HCT116 (cell line): ENCODE measurements around the gene MTUS2.

ENCODE experiments used
- CEBPB ChIP-seq: IDR thresholded peaks from 2 replicates; pipeline ENCODE4 v1.6.1; 2012; ENCODE audit warnings: low read depth
- EGR1 ChIP-seq: IDR thresholded peaks from 2 replicates; pipeline ENCODE4 v1.6.1; 2012; ENCODE audit warnings: low read depth
- ELF1 ChIP-seq: IDR thresholded peaks from 2 replicates; pipeline ENCODE4 v1.6.1; 2012; ENCODE audit warnings: low read depth, borderline replicate concordance
- EZH2 ChIP-seq: fragments of 200-600 bp; sonication (generic); IDR thresholded peaks from 2 replicates; pipeline ENCODE4 v1.6.1; 2017; ENCODE audit warnings: antibody characterized with exemption, mixed run types
- EZH2phosphoT487 ChIP-seq: fragments of 200-600 bp; IDR thresholded peaks from 2 replicates; pipeline ENCODE4 v1.6.1; 2018; ENCODE audit warnings: antibody characterized with exemption, borderline replicate concordance
- FOSL1 ChIP-seq: IDR thresholded peaks from 2 replicates; pipeline ENCODE4 v1.6.1; 2012; ENCODE audit warnings: low read depth
- POLR2A ChIP-seq: IDR thresholded peaks from 2 replicates; pipeline ENCODE4 v1.7.0; 2011; ENCODE audit warnings: borderline replicate concordance; ENCODE audit not compliant: insufficient read depth, insufficient read length; ENCODE audit errors: extremely low read depth
- RAD21 ChIP-seq: IDR thresholded peaks from 2 replicates; pipeline ENCODE4 v1.6.1; 2012; ENCODE audit warnings: low read depth, mild to moderate bottlenecking
- SIN3A ChIP-seq: IDR thresholded peaks from 2 replicates; pipeline ENCODE4 v1.6.1; 2012; ENCODE audit warnings: low read depth
- TF ChIP-seq, protein P1 (sequence below), 3 experiments: fragments of 200-600 bp in 1 of 3; sonication (generic) in 1 of 3; IDR thresholded peaks in 2 of 3; conservative IDR thresholded peaks in 1 of 3; 2 replicates each; pipeline ENCODE4 v1.5.1; 2012 to 2017; ENCODE audit warnings: low read depth in 2 of 3, low read length in 2 of 3, antibody characterized with exemption in 1 of 3, borderline replicate concordance in 1 of 3, control low read depth in 1 of 3, mild to moderate bottlenecking in 1 of 3, mixed read lengths in 1 of 3, mixed run types in 1 of 3, moderate library complexity in 1 of 3; ENCODE audit not compliant: insufficient read depth in 1 of 3
- TF ChIP-seq, protein P2 (sequence below): IDR thresholded peaks from 2 replicates; pipeline ENCODE4 v1.6.1; 2012; ENCODE audit warnings: low read depth
- TF ChIP-seq, protein P3 (sequence below): IDR thresholded peaks from 2 replicates; pipeline ENCODE4 v1.6.1; 2012

DNA sequence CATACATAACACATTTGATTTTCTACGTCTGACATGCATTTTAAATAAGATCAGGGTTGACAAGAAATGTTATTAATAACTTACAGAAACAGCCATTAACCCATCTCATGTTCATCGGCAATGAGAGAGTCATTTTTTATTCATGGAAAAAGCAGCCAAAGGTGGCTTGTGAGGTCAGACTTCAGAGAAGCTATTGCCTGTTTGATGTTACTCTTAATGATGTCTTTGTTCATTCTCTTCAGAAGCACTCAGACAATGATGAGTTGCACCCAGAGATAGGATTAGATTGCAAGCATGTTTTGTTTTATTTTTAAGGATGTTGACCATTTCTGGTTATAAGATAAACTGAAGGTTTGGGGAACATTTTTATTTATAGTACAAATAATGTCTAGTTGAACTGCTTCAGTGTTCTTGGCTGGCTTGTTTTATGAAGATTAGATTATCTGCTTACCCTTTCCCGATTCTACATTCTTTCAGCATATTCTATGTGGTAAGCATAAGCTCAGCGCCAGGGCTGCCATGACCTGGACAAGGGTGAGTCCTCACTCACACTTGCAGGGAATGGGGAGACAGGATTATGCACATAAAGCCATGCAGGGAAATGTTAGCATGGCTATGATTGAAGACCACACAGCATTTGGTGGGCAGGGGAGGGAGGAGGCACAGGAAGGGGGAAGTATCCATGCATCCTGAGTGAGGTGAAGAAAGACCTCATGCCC, 288.1 kb downstream of the MTUS2 start:
- TF ChIP-seq, protein P1, sequence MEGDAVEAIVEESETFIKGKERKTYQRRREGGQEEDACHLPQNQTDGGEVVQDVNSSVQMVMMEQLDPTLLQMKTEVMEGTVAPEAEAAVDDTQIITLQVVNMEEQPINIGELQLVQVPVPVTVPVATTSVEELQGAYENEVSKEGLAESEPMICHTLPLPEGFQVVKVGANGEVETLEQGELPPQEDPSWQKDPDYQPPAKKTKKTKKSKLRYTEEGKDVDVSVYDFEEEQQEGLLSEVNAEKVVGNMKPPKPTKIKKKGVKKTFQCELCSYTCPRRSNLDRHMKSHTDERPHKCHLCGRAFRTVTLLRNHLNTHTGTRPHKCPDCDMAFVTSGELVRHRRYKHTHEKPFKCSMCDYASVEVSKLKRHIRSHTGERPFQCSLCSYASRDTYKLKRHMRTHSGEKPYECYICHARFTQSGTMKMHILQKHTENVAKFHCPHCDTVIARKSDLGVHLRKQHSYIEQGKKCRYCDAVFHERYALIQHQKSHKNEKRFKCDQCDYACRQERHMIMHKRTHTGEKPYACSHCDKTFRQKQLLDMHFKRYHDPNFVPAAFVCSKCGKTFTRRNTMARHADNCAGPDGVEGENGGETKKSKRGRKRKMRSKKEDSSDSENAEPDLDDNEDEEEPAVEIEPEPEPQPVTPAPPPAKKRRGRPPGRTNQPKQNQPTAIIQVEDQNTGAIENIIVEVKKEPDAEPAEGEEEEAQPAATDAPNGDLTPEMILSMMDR (IDR thresholded peaks at IDR 0.05 in 2 of 3, conservative IDR thresholded peaks at IDR 0.05 in 1 of 3; ENCODE audit: borderline replicate concordance in 1 of 3, insufficient read depth in 1 of 3, low read depth in 2 of 3, low read length in 2 of 3), result no peak
- TF ChIP-seq RAD21 (no peak), SIN3A (no peak), FOSL1 (no peak), EZH2 (no peak), CEBPB (no peak), POLR2A (no peak), EZH2phosphoT487 (no peak), EGR1 (no peak), ELF1 (no peak)
- TF ChIP-seq, protein P2, sequence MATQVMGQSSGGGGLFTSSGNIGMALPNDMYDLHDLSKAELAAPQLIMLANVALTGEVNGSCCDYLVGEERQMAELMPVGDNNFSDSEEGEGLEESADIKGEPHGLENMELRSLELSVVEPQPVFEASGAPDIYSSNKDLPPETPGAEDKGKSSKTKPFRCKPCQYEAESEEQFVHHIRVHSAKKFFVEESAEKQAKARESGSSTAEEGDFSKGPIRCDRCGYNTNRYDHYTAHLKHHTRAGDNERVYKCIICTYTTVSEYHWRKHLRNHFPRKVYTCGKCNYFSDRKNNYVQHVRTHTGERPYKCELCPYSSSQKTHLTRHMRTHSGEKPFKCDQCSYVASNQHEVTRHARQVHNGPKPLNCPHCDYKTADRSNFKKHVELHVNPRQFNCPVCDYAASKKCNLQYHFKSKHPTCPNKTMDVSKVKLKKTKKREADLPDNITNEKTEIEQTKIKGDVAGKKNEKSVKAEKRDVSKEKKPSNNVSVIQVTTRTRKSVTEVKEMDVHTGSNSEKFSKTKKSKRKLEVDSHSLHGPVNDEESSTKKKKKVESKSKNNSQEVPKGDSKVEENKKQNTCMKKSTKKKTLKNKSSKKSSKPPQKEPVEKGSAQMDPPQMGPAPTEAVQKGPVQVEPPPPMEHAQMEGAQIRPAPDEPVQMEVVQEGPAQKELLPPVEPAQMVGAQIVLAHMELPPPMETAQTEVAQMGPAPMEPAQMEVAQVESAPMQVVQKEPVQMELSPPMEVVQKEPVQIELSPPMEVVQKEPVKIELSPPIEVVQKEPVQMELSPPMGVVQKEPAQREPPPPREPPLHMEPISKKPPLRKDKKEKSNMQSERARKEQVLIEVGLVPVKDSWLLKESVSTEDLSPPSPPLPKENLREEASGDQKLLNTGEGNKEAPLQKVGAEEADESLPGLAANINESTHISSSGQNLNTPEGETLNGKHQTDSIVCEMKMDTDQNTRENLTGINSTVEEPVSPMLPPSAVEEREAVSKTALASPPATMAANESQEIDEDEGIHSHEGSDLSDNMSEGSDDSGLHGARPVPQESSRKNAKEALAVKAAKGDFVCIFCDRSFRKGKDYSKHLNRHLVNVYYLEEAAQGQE, result no peak
- TF ChIP-seq, protein P3, sequence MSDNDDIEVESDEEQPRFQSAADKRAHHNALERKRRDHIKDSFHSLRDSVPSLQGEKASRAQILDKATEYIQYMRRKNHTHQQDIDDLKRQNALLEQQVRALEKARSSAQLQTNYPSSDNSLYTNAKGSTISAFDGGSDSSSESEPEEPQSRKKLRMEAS, result no peak
